GM18499 (cell line): ENCODE results near the gene GSK3B.
A peak's percentile ranks its signal among the peaks of the same experiment; 100 is the strongest.

ENCODE experiments used
- ATAC-seq: cut with Tn5 transposase; IDR thresholded peaks from one replicate; pipeline ENCODE4 v1.9.1; 2021; ENCODE audit warnings: moderate number of reproducible peaks; ENCODE audit not compliant: insufficient read depth, unreplicated experiment

Gene GSK3B

GRCh38 chr3:120093911-120094775 is at the start of gene GSK3B:
TSS of gene GSK3B (minus strand) at chr3:120094447. CDS start at chr3:120093434, 1,013 bp downstream.
- peak; percentile 2 for ATAC-seq

- ATAC-seq, result no peak
Measured at GRCh38 chr3:120143676-120144075, 49.4 kb upstream of the GSK3B start.

GRCh38 chr3:120142236-120142635 is 48.0 kb upstream of the GSK3B start:
- no peak for ATAC-seq

GRCh38 chr3:120140098-120140742 is 46.0 kb upstream of the GSK3B start:
- no peak for ATAC-seq

GRCh38 chr3:120139140-120139539 is 44.9 kb upstream of the GSK3B start:
- ATAC-seq, result no peak

- no peak for ATAC-seq
Measured at GRCh38 chr3:120137548-120137947, 43.3 kb upstream of the GSK3B start.

- ATAC-seq, result no peak
Measured at GRCh38 chr3:120130656-120131055, 36.4 kb upstream of the GSK3B start.

- no peak for ATAC-seq
Measured at GRCh38 chr3:120129718-120130513, 35.7 kb upstream of the GSK3B start.

GRCh38 chr3:120129051-120129450 is 34.8 kb upstream of the GSK3B start:
- ATAC-seq, result no peak

GRCh38 chr3:120125992-120126391 is 31.7 kb upstream of the GSK3B start:
- no peak for ATAC-seq

GRCh38 chr3:120119846-120120510 is 25.7 kb upstream of the GSK3B start:
- ATAC-seq, result no peak

- no peak for ATAC-seq
Measured at GRCh38 chr3:120114981-120115380, 20.7 kb upstream of the GSK3B start.

- no peak for ATAC-seq
Measured at GRCh38 chr3:120114376-120114775, 20.1 kb upstream of the GSK3B start.

- ATAC-seq, result no peak
Measured at GRCh38 chr3:120113128-120114116, 19.2 kb upstream of the GSK3B start.

GRCh38 chr3:120111898-120112297 is 17.7 kb upstream of the GSK3B start:
- ATAC-seq, result no peak

GRCh38 chr3:120103276-120103675 is 9.0 kb upstream of the GSK3B start:
- ATAC-seq, result no peak

- no peak for ATAC-seq
Measured at GRCh38 chr3:120102674-120103073, 8.4 kb upstream of the GSK3B start.

GRCh38 chr3:120102232-120102631 is 8.0 kb upstream of the GSK3B start:
- no peak for ATAC-seq

GRCh38 chr3:120101624-120102023 is 7.4 kb upstream of the GSK3B start:
- ATAC-seq, result no peak
